ENCODE results near the gene PRM3.

PRM3 gene

DNA sequence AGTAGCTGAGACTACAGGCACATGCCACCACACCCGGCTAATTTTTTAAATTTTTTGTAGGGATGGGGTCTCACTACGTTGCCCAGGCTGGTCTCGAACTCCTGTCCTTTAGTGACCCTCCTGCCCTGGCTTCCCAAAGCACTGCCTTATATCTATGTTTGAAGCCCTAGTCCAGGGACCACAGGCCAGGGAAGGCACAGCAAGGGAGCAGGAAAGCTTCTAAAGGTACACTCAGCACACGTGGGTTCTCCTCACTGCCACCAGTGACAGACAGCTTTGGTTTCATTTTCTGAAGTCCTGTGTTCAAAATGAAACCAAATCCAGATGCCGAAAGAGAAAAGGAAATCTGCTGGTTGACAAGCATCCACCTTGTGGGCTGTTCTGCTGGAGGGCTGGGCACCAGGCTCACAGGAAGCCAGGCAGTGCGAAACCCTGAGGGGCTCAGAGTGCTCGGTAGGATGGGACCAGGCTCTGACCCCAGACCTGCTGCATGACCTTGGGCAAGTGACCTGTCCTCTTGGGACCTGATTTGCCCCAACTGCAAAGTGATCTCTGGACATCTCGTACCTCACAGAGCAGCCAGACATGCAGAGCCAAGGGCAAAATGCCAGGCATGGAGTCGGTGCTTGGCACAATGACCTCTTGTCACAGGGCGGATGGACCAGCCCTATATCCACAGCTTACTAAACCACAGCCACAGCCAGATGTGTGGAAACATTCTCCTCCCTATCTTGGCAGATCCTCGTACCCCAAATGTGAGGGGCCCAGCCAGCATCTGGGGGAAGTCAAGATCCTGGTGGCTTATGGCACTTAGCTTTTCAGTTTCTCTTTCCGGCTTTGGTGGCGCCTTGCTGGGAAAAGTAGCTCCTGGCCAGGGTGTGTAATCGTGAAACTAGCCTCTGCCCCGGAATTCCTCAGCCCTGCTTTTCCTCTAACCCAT lies 14.6 kb downstream of the PRM3 start:
- DNase-seq: no peak

- DNase-seq: peak; percentile 78
These were observed 16.1 kb downstream of the PRM3 start for GRCh38 chr16:11257131-11257938.

DNA sequence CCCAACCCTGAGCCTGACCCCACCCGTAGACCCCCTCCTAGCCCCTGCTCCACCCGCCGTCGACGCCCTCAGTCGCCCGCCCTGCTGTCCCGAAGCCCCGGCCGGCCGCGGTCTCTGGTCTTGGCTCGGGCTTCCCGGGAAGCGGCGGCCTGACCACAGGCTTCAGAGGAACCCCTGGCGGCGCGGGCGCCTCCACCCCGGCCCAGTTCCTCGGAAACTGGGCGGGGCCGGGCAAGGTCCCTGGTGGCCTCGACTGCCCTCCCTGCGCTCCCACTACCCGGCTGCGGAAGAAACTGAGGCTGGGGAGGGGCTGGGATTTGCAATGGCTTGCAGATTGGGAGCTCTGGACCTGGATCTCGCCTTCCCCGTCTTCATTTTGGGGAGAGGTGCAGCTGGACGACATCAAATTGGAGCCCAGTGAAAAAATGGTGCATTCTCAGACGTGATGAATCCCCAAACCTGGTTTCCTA lies 16.7 kb downstream of the PRM3 start:
- peak; percentile 55 for DNase-seq

GRCh38 chr16:11255737-11256660 lies 17.4 kb downstream of the PRM3 start, which contains the start of gene SOCS1:
TSS of gene SOCS1 (minus strand) at chr16:11256204. CDS start at chr16:11255478, 726 bp downstream.
- peak; percentile 76 for DNase-seq

DNA sequence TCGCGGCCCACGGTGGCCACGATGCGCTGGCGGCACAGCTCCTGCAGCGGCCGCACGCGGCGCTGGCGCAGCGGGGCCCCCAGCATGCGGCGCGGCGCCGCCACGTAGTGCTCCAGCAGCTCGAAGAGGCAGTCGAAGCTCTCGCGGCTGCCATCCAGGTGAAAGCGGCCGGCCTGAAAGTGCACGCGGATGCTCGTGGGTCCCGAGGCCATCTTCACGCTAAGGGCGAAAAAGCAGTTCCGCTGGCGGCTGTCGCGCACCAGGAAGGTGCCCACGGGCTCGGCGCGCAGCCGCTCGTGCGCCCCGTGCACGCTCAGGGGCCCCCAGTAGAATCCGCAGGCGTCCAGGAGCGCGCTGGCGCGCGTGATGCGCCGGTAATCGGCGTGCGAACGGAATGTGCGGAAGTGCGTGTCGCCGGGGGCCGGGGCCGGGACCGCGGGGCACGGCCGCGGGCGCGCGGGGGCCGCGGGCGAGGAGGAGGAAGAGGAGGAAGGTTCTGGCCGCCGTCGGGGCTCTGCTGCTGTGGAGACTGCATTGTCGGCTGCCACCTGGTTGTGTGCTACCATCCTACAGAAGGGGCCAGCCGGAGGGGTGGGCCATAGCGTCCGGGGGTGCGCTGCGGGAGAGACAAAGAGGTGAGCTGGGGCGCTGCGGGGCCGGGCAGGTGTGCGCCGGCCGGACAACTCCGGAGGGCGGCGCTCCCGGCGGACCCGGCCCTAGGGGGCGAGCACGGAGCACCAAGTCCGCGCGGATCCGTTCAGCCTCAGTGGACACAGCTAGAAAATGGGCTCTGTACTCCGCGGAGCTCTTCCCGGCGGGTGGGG lies 18.3 kb downstream of the PRM3 start:
- DNase-seq: peak; percentile 41

DNA sequence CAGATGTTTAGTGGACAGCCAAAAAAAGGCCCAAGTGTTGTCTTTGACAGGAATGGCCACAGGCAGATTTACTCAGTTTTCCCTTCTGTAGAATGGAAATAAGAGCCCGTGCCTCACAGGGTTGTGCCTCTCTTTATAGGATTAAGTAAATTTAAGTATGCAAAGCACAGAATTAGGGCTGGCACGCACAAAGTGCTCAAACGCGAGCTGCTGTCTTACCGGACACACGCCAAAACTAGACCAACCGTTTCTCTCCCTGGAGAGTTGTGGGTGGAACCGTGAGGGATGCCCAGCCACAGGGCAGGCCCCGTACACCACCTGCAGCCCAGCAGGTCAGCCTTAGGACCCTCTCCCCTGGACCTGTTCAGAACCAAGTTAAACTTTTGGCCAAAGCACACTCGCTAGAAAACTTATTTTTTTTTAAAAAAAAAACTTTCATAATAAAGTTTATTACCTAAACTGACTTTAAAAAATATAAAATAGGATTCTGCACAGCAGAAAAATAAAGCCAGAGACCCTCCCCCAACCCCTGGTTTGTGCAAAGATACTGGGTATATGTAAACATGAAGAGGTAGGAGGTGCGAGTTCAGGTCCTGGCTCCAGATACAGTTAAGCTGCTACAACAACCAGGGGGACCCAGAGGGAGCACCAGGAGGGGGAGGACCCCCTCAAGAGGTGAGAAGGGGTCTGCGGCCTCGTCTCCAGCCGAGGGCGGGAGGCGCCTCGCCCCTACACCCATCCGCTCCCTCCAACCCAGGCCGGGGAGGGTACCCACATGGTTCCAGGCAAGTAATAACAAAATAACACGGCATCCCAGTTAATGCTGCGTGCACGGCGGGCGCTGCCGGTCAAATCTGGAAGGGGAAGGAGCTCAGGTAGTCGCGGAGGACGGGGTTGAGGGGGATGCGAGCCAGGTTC lies 19.2 kb downstream of the PRM3 start:
- no peak for DNase-seq

DNA sequence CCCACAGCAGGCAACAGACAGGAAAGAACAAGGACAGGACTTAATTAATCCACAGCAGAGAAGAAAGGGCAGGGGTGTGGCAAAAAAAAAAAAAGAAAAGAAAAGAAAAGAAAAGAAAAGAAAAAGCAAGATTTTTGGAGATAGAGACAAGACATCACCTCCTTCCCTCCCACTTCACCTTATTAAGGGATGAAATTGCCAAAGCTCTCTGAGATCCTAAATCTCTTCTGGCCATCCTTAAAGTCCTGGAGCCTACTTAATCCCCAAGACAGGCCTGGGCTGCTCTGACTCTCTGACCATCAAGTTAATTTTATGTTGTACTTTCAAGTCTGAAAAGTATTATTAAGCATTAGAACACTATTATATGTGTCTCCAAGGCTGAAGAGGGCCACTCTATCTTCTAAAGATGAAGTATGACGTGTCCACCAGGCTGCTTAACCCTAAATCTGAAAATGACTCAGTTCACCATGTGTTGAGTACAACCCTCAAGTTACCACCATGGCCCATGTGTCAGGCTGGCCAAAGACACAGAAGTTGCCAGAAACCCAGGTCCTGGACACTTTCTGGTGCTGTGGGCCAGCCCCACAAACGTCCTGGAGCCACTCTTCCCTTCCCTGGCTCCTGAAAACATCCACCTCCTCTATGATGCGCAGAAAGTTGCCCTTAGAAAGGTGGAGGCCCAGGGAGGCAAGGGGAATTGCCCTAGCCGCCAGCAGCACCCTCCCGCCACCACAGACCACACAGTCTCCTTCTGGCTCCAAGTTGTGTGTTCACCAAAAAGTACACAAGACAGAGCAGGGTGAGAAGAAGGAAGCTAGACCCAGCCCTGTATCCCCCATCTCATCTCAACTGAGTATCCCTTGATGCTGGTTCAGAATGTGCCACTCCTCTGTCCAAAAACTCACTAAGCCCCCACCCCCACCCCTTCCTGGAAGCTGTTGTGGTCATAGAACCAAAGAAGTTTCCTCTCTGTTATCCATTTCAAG lies 20.1 kb downstream of the PRM3 start:
- DNase-seq: no peak

DNA sequence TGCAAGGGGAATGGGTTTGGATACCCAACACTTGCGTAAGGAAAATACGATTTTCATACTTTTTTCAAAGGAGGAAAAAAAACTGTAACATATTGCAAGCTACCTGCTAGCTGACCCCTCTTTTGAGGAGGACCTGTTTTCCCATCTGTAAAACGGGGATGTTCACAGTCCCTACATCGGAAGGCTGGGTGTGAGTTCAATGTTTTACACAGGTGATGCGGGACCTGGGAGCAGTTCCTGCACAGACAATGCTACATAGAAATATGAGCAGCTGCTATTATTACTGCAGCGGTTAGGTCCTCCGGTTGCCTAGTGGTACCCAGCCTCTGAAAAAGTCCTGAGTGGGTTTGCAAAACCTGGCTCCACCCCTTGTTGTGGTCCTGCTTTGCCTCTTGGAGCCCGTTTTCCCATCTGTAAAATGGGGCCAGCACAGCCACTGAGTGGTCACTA lies 20.9 kb downstream of the PRM3 start:
- DNase-seq: no peak

DNA sequence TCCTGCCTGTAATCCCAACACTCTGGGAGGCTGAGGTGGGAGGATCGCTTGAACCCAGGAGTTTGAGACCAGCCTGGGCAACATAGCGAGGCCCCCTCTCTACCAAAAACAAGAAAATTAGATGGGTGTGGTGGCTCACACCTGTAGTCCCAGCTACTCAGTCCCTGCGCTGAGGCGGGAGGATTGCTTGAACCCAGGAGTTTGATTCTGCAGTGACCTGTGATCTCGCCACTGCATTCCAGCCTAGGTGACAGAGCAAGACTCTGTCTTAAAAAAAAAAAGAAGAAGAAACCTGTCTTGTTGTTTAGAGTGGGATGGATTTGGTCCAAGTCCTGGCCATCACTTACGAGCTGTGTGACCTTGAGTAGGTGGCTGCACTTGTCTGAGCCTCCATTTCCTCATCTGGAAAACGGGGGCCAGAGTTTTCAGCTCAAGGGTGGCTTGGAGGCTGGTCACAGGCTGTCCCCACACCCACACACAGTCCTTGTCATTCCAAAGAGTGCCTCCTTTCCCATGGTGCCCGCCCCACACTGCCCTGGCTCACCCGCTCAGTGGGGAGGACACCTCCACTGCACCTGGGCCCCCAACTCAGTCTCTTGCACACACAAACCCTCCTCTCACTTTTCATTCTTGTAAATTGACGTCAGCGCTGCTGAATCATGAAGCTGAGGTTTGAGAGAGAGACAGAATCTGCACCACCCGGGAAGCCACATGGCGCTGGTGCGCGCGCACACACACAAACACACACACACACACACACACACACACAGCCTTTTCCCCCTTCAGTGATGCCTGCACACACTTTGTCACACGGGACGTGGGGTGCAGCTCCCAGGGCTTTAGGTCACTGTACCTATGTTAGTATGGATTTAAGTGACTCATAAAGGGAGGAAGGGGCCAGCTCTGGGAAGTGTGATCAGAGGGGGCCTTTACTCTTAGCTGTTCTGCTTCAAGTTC lies 21.6 kb downstream of the PRM3 start:
- DNase-seq: peak; percentile 66

GRCh38 chr16:11250786-11251524 lies 22.5 kb downstream of the PRM3 start:
- no peak for DNase-seq

GRCh38 chr16:11250091-11250785 lies 23.2 kb downstream of the PRM3 start:
- DNase-seq: no peak

GRCh38 chr16:11249233-11250061 lies 24.0 kb downstream of the PRM3 start:
- no peak for DNase-seq

DNA sequence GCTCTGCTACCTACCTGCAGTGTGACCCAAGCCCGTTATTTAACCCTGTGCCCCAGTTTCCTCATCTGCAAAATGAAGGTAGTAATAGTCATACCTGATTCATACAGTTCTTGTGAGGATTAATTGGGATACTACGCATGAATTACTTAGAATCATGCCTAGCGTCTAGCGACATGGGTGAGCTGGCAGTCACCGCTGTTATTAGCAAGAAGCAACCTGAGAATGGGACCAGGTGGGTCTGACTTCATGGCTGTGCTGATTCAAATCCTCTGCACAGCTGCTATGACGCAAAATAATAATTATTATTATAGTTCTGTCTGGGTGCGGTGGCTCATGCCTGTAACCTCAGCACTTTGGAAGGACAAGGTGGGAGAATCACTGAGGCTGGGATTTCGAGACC lies 25.3 kb downstream of the PRM3 start:
- no peak for DNase-seq

GRCh38 chr16:11245988-11246387 lies 27.4 kb downstream of the PRM3 start:
- no peak for DNase-seq

- no peak for DNase-seq
These were observed 28.1 kb downstream of the PRM3 start for GRCh38 chr16:11245222-11245737.
